Stimulated activated CD4-positive, alpha-beta T cell treated with anti-CD3 and anti-CD28 coated beads, Interleukin-12 subunit alpha, Interleukin-12 subunit beta, amount 100 ng/mL, for 24 hours (primary cell): ENCODE data around the gene SLC39A11.
"Not testable (repeated sequence)": the region's sequence is repeated elsewhere in the genome, so short reads cannot be mapped to it uniquely, and the experiment has no call there.

Source experiments
- DNase-seq, 2 experiments: peaks; one replicate each; pipeline ENCODE4 v3.0.0-alpha.2; 2020; ENCODE audit warnings: low read depth in 2 of 2

SLC39A11 gene

DNA sequence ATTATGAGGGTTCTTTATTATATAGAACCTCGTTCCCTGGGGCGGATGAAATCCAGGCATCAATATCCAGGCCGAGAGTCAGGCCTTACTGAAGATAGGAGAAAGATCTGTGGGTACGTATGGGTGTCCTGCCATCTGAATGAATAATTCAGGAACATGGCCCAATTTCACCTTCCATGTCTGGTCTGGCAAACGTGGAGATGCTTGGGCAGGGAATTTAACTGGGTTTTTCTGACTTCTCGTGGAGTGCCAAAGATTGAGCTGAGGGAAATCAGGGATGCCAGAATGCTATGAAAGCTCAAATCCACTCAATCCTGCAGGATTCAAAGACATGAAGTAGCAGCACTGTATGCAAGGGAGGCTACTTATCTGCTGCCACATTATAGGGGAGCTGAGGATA is 302.8 kb downstream of the SLC39A11 start:
- no peak for DNase-seq

DNA sequence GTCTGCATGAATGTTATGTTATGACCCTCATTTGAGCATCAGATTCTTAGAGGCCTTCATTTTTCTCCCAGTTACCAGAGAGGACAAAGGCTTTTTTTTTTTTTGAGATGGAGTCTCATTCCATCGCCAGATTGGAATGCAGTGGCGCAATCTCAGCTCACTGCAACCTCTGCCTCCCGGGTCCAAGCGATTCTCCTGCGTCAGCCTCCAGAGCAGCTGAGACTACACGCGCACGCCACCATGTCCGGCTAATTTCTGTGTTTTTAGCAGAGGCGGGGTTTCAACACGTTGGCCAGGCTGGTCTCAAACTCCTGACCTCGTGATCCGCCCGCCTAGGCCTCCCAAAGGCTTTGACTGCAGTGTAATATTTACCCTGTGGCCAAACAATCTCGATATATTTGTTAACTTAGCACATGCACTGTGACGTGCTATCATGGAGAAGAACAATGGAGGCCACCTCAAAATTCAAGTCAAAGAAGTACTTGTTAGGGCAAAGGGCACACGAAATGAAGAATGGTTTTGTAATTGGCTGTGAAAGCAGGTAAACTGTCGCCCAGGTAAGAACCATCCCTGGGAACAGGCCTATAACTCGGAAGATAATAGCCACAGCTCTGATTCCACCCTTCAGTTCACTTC is 303.4 kb downstream of the SLC39A11 start:
- no peak for DNase-seq

- no peak for DNase-seq
These were observed 306.3 kb downstream of the SLC39A11 start for GRCh38 chr17:72786209-72786608.

DNA sequence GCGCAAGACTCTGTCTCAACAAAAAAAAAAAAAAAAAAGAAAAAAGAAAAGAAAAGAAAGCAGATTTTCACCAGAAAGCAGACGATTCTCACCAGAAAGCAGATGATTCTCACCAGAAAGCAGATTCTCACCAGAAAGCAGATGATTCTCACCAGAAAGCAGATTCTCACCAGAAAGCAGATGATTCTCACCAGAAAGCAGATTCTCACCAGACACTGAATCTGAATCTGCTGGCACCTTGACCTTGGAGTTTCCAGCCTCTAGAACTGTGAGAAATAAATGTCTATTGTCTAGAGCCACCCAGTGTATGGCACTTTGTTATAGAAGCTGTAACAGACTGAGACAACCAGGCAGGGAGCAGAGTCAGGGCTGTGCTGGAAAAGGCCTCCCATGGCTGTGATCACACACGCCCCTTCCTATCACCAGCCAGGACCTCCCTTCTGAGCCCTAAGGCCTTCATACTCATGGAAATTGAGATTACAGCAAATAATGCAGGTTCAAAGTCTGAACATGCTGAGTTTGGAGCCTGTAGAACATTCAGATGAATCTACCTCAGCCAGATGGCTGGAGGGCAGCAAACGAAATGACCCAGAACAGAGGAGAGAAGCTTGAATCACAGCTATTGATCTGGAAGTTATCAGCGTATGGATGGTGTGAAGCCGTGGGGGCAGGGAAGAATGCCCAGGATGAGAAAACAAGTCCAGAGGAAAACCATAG is 309.3 kb downstream of the SLC39A11 start:
- DNase-seq: no peak

GRCh38 chr17:72782437-72782836 is 310.1 kb downstream of the SLC39A11 start:
- not testable (repeated sequence) for DNase-seq

DNA sequence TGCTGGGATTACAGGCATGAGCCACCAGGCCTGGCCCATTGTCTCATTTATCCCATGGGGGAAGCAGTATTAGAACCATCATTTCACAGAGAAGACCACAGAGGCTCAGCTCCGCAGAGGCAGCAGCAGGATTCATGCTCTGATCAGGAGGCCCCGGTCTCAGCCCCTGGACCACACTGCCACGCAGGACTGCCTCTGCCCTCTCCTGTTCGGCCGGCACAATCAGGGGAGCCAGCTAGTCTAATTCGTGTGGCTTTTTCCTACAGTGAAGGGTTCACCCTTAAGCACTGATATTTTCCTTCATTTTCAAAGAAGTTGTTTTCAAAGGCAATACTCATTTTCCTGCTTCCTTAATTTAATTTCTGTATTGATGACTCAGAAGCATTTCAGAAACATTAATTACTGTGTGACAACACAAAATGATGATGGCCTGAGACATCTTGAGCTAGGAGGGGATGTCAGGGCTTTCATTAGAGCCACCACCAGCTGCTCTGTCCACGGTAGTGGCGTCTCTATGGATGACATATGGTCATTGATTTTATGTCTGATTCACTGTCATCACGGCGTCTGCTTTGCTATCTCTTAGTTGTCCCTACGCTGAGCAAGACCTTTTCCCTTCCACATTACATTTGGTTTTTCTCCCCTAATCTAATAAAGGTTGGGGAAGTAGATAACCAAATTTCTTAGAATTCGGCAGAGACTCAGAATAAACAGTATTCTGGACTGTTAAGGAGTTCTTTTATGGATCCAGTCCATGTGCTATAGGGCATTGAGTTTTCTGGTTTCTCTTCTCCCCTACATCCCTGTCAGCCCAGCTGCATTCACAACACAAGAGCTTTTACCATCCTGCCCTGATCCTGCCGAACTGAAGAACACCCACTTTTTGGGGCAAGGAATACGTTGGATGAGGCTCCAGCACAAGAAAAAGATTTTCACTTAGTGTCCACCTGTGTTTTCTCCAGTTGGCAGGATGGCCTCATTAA is 314.0 kb downstream of the SLC39A11 start:
- no peak for DNase-seq

GRCh38 chr17:72775919-72776318 is 316.6 kb downstream of the SLC39A11 start:
- DNase-seq: no peak

- DNase-seq: no peak
These were observed 317.3 kb downstream of the SLC39A11 start for GRCh38 chr17:72775237-72775636.

- no peak for DNase-seq
These were observed 318.3 kb downstream of the SLC39A11 start for GRCh38 chr17:72774236-72774635.

- DNase-seq: not testable (repeated sequence)
These were observed 319.3 kb downstream of the SLC39A11 start for GRCh38 chr17:72773225-72773624.

DNA sequence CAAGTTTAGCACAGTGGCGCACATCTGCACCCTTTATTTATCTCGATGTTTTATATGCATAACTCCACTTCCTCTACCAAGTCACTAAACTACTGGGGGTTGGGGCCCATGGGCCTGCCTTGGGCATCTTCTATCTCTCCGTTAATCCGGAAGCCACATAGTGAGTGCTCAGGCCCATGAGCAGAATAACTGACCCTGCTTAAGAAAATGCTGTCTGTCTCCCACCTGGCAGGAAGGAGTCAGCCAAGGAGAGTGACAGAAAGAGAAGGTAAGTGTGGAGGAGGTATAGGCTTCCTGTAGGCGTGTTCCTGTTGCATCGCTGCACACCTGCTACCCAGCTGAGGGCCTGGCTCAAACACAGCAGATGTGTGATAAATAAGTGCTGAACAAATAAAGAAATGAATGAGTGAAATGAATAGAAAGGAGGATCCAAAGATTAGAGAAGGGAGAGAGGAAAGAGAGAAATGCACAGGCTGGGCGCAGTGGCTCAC is 320.1 kb downstream of the SLC39A11 start:
- DNase-seq: no peak

GRCh38 chr17:72771734-72772133 is 320.8 kb downstream of the SLC39A11 start:
- no peak for DNase-seq

DNA sequence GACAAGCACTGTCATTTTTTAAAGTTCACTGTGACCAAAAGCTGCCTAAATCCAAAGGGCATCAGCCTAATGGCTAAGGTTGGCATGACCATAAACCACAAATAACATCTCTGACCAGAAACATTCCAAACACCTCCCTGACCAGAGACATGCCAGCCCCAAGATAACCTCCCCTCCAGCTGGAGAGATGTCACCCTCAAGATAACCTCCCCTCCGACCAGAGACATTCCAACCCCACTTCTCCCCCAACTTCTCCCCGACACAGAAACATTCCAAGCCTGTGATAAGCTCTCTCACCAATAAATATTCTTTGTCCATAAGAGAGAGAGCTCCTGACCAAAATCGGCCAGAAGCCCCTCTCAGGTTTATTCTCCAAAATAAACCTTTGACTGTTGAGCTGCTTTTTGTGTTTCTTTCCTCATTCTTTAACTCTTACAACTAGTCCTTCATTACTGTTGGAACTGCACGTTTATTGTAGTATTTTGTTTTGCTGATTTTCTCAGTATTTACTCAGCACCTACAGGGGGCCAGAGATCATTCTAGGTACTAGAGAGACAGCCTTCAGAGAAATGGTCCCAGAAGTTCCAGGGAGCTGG is 325.6 kb downstream of the SLC39A11 start:
- no peak for DNase-seq

- DNase-seq: no peak
These were observed 326.9 kb downstream of the SLC39A11 start for GRCh38 chr17:72765368-72766153.

- no peak for DNase-seq
These were observed 327.9 kb downstream of the SLC39A11 start for GRCh38 chr17:72764632-72765041.

GRCh38 chr17:72763981-72764380 is 328.5 kb downstream of the SLC39A11 start:
- DNase-seq: no peak

DNA sequence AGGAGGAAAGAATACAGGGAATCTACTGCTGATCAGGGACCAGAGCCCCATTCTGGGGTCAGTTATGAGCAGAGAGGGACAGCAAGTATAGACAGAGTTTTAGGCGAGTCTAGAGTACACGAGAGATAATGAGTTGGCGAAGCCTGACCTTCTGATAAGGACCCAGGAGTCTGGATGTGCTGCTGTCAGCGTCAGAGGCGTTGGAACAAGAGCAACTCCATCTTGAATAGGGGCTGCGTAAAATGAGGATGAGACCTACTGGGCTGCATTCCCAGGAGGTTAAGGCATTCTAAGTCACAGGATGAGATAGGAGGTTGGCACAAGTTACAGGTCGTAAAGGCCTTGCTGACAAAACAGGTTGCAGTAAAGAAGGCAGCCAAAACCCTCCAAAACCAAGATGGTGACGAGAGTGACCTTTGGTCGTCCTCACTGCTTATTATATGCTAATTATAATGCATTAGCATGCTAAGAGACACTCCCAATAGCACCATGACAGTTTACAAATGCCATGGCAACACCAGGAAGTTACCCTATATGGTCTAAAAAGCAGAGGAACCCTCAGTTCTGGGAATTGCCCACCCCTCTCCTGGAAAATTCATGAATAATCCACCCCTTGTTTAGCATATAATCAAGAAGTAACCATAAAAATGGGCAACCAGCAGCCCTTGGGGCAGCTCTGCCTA is 330.5 kb downstream of the SLC39A11 start:
- not testable (repeated sequence) for DNase-seq

- no peak for DNase-seq
These were observed 331.1 kb downstream of the SLC39A11 start for GRCh38 chr17:72761431-72761830.

DNA sequence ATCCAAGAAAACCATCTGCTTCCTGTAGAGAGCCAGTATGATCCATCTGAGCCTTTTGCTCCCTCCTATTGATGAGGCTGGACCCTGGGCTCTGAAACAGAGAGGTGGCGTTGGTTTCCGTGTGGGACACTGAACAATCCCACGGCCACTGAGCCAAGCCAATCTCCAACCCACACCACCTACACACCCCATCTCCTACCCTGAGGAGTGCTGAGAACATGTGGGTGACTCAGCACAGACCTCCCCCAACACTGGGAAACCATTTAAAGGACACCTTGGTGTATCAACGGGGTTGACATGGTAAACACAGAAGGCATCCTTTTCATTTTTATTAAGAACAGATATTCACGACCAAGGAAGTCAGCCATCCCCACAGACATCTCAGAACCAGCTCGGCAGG is 332.1 kb downstream of the SLC39A11 start:
- DNase-seq: no peak

DNA sequence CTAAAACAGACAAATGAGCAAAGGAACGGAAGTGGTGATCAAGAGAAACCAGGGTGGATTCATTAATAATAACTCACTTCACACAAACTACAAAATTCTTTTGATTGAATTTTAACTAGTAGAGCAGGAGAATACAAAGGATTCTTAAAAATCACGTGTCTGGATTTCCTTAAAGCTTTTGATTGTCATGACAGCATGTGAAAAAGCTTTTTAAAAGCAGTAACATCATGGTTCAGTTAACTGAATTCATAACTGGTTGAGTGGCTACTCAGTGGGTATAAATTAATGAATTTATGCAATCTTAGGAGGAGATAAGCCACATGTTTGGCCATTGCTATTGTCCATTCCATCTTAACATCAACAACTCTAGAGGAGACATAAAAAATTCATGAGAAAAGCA is 333.2 kb downstream of the SLC39A11 start:
- no peak for DNase-seq
